H1 (cell line): Measurements from ENCODE around the gene FGF14.

Experiments
- CEBPB ChIP-seq: IDR thresholded peaks from 2 replicates; pipeline ENCODE4 v1.6.1; 2012; ENCODE audit warnings: low read depth, low read length
- CHD1 ChIP-seq: IDR thresholded peaks from 2 replicates; pipeline ENCODE4 v1.6.1; 2012; ENCODE audit warnings: low read depth, low read length, improper control_type of control experiment
- CREB1 ChIP-seq: IDR thresholded peaks from 2 replicates; pipeline ENCODE4 v1.6.1; 2012; ENCODE audit warnings: inconsistent platforms
- EGR1 ChIP-seq: IDR thresholded peaks from 2 replicates; pipeline ENCODE4 v1.6.1; 2011; ENCODE audit warnings: low read depth, low read length, borderline replicate concordance
- GABPA ChIP-seq: IDR thresholded peaks from 2 replicates; pipeline ENCODE4 v1.6.1; 2011; ENCODE audit warnings: mild to moderate bottlenecking, low read length, moderate library complexity, borderline replicate concordance; ENCODE audit not compliant: insufficient read depth
- POLR2A ChIP-seq, 2 experiments: IDR thresholded peaks; 1 replicate in 1 of 2; 2 replicates in 1 of 2; pipeline ENCODE4 v1.6.1; 2011; ENCODE audit warnings: low read depth in 2 of 2, low read length in 2 of 2, mild to moderate bottlenecking in 2 of 2; ENCODE audit errors: control extremely low read depth in 1 of 2
- POLR2AphosphoS5 ChIP-seq: IDR thresholded peaks from 2 replicates; pipeline ENCODE4 v1.6.1; 2011; ENCODE audit warnings: low read depth, low read length
- RBBP5 ChIP-seq: IDR thresholded peaks from 2 replicates; pipeline ENCODE4 v1.7.1; 2012; ENCODE audit warnings: low read depth, mild to moderate bottlenecking, inconsistent platforms, low read length, moderate library complexity, borderline replicate concordance
- SIN3A ChIP-seq, 2 experiments: IDR thresholded peaks in 1 of 2; conservative IDR thresholded peaks in 1 of 2; 2 replicates each; pipeline ENCODE4 v1.6.1; 2011 to 2012; ENCODE audit warnings: low read length in 2 of 2, improper control_type of control experiment in 1 of 2, low read depth in 1 of 2, mild to moderate bottlenecking in 1 of 2
- TBP ChIP-seq: IDR thresholded peaks from 2 replicates; pipeline ENCODE4 v1.6.1; 2011; ENCODE audit warnings: low read depth, low read length, improper control_type of control experiment
- ZNF274 ChIP-seq: IDR thresholded peaks from 2 replicates; pipeline ENCODE4 v1.7.0; 2012; ENCODE audit warnings: low read length, borderline replicate concordance; ENCODE audit errors: extremely low read depth
- TF ChIP-seq, protein P1 (sequence below), 3 experiments: IDR thresholded peaks; 1 replicate in 2 of 3; 2 replicates in 1 of 3; pipeline versions ENCODE4 v1.5.1 to v1.6.1; 2011; ENCODE audit warnings: low read length in 3 of 3, mild to moderate bottlenecking in 3 of 3, inconsistent platforms in 2 of 3, low read depth in 1 of 3, moderate library complexity in 1 of 3; ENCODE audit not compliant: insufficient read depth in 1 of 3; ENCODE audit errors: control extremely low read depth in 1 of 3
- TF ChIP-seq, protein P2 (sequence below): IDR thresholded peaks from 2 replicates; pipeline ENCODE4 v1.6.1; 2012; ENCODE audit warnings: inconsistent platforms

DNA sequence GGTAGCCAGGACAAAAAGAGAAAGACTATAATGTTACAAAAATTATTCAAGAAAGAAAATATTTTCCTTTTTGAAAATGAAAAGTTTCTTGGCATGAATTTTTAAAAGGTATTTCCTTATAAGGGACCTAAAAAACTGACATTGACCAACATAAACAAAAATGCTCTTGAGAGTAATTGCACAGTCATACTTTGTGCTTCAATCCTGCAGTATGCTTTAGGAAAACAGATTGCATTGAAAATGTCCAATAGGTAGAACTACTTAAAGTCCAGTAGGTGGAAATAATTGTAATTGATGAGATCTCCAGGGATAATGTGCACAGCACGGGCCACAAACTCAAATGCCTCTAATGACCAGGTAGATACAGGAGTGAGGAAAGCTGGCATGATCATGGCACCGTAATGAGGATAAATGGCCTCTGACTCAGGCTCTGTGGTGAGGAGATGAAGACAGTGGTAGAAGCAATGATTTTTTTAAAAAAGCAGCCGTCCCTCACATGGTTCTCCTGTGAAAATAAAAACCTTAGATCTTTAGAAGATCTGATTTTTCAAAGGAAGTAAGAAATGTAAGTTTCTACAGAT, 671.3 kb downstream of the FGF14 start:
- TF ChIP-seq ZNF274 = no peak
- TF ChIP-seq, protein P1, sequence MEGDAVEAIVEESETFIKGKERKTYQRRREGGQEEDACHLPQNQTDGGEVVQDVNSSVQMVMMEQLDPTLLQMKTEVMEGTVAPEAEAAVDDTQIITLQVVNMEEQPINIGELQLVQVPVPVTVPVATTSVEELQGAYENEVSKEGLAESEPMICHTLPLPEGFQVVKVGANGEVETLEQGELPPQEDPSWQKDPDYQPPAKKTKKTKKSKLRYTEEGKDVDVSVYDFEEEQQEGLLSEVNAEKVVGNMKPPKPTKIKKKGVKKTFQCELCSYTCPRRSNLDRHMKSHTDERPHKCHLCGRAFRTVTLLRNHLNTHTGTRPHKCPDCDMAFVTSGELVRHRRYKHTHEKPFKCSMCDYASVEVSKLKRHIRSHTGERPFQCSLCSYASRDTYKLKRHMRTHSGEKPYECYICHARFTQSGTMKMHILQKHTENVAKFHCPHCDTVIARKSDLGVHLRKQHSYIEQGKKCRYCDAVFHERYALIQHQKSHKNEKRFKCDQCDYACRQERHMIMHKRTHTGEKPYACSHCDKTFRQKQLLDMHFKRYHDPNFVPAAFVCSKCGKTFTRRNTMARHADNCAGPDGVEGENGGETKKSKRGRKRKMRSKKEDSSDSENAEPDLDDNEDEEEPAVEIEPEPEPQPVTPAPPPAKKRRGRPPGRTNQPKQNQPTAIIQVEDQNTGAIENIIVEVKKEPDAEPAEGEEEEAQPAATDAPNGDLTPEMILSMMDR (IDR thresholded peaks at IDR 0.05; ENCODE audit: control extremely low read depth in 1 of 3, insufficient read depth in 1 of 3, low read depth in 1 of 3, low read length in 3 of 3) = no peak
- TF ChIP-seq POLR2A (IDR thresholded peaks at IDR 0.05; ENCODE audit: control extremely low read depth in 1 of 2, low read depth in 2 of 2, low read length in 2 of 2) = no peak
- TF ChIP-seq EGR1 = no peak
- TF ChIP-seq POLR2AphosphoS5 = no peak
- no peak for TF ChIP-seq TBP
- TF ChIP-seq, protein P2, sequence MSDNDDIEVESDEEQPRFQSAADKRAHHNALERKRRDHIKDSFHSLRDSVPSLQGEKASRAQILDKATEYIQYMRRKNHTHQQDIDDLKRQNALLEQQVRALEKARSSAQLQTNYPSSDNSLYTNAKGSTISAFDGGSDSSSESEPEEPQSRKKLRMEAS = no peak
- TF ChIP-seq RBBP5 = no peak
- TF ChIP-seq SIN3A (conservative IDR thresholded peaks at IDR 0.05 in 1 of 2, IDR thresholded peaks at IDR 0.05 in 1 of 2; ENCODE audit: low read depth in 1 of 2, low read length in 2 of 2) = no peak
- TF ChIP-seq CREB1 = no peak
- no peak for TF ChIP-seq CHD1
- no peak for TF ChIP-seq GABPA
- TF ChIP-seq CEBPB = no peak
